Liver (tissue), 9 donors: ENCODE measurements around the gene EFCAB7. TPM values are rescaled to one million over a fixed set of nuclear protein-coding genes. Genes with fewer than 3 reads are reported as not detected.

Source experiments
- DNase-seq: peaks from one replicate; pipeline ENCODE4 v3.0.0-alpha.2; 2017; ENCODE audit warnings: low spot score
- H3K27ac ChIP-seq, 2 donors: one replicate each; pipeline ENCODE4 v1.7.0; 2013; ENCODE audit warnings: inconsistent platforms in 2 of 2, low read length in 2 of 2, control low read depth in 1 of 2, low read depth in 1 of 2, mild to moderate bottlenecking in 1 of 2
- H3K27me3 ChIP-seq, 4 donors: one replicate each; pipeline versions ENCODE4 v1.6.1 to v1.7.0; 2013; ENCODE audit warnings: low read length in 3 of 4, inconsistent platforms in 1 of 4, mild to moderate bottlenecking in 1 of 4, moderate library complexity in 1 of 4; ENCODE audit not compliant: control insufficient read depth in 4 of 4, insufficient read depth in 4 of 4
- H3K36me3 ChIP-seq, 4 donors: one replicate each; pipeline versions ENCODE4 v1.6.1 to v1.7.0; 2013; ENCODE audit warnings: low read length in 3 of 4, mild to moderate bottlenecking in 3 of 4, low read depth in 1 of 4, moderate library complexity in 1 of 4; ENCODE audit not compliant: control insufficient read depth in 4 of 4, insufficient read depth in 3 of 4
- H3K4me1 ChIP-seq, 4 donors: one replicate each; pipeline versions ENCODE4 v1.6.1 to v1.7.0; 2013; ENCODE audit warnings: low read length in 3 of 4, mild to moderate bottlenecking in 3 of 4, moderate library complexity in 1 of 4; ENCODE audit not compliant: control insufficient read depth in 4 of 4, insufficient read depth in 4 of 4
- H3K4me3 ChIP-seq, 3 donors: one replicate each; pipeline versions ENCODE4 v1.6.1 to v1.7.0; 2013; ENCODE audit warnings: low read length in 3 of 3, control low read depth in 1 of 3, low read depth in 1 of 3, mild to moderate bottlenecking in 1 of 3
- H3K9ac ChIP-seq, 2 donors: one replicate each; pipeline ENCODE4 v1.7.0; 2013; ENCODE audit warnings: low read length in 2 of 2, mild to moderate bottlenecking in 2 of 2, moderate library complexity in 2 of 2, control low read depth in 1 of 2, low read depth in 1 of 2
- H3K9me3 ChIP-seq, 4 donors: one replicate each; pipeline versions ENCODE4 v1.6.1 to v1.7.0; 2013; ENCODE audit warnings: low read length in 3 of 4; ENCODE audit not compliant: control insufficient read depth in 4 of 4
- ATF3 ChIP-seq: IDR thresholded peaks from 2 replicates; pipeline ENCODE4 v1.6.1; 2016; ENCODE audit warnings: antibody characterized with exemption
- CTCF ChIP-seq: fragments of 150-350 bp; IDR thresholded peaks from 2 replicates; pipeline ENCODE4 v1.5.1; 2017; ENCODE audit warnings: improper control_type of control experiment, low read depth, low read length; ENCODE audit not compliant: missing input control
- EGR1 ChIP-seq, 2 donors: IDR thresholded peaks; 2 replicates each; pipeline ENCODE4 v1.6.1; 2016 to 2018; ENCODE audit warnings: antibody characterized with exemption in 2 of 2, low read depth in 2 of 2
- FOXA1 ChIP-seq: IDR thresholded peaks from 2 replicates; pipeline ENCODE4 v1.6.1; 2016; ENCODE audit warnings: antibody characterized with exemption
- FOXA2 ChIP-seq: IDR thresholded peaks from 2 replicates; pipeline ENCODE4 v1.6.1; 2016; ENCODE audit warnings: antibody characterized with exemption
- GABPA ChIP-seq, 2 donors: IDR thresholded peaks in 1 of 2; conservative IDR thresholded peaks in 1 of 2; 2 replicates each; pipeline ENCODE4 v1.6.1; 2016; ENCODE audit warnings: antibody characterized with exemption in 2 of 2, mild to moderate bottlenecking in 1 of 2, moderate library complexity in 1 of 2
- HNF4A ChIP-seq, 2 donors: conservative IDR thresholded peaks; 2 replicates each; pipeline ENCODE4 v1.6.1; 2016; ENCODE audit warnings: antibody characterized with exemption in 2 of 2, mild to moderate bottlenecking in 2 of 2
- HNF4G ChIP-seq: IDR thresholded peaks from 2 replicates; pipeline ENCODE4 v1.6.1; 2016; ENCODE audit warnings: antibody characterized with exemption
- JUND ChIP-seq, 2 donors: IDR thresholded peaks; 2 replicates each; pipeline ENCODE4 v1.6.1; 2016; ENCODE audit warnings: antibody characterized with exemption in 2 of 2
- NR2F2 ChIP-seq: IDR thresholded peaks from 2 replicates; pipeline ENCODE4 v1.6.1; 2016; ENCODE audit warnings: antibody characterized with exemption
- RAD21 ChIP-seq, 2 donors: IDR thresholded peaks; 2 replicates each; pipeline ENCODE4 v1.6.1; 2016; ENCODE audit warnings: antibody characterized with exemption in 2 of 2, mild to moderate bottlenecking in 2 of 2
- REST ChIP-seq: IDR thresholded peaks from 2 replicates; pipeline ENCODE4 v1.6.1; 2016; ENCODE audit warnings: antibody characterized with exemption, mild to moderate bottlenecking
- RXRA ChIP-seq, 2 donors: IDR thresholded peaks; 2 replicates each; pipeline ENCODE4 v1.6.1; 2017 to 2018; ENCODE audit warnings: antibody characterized with exemption in 2 of 2, mild to moderate bottlenecking in 1 of 2
- SP1 ChIP-seq: IDR thresholded peaks from 2 replicates; pipeline ENCODE4 v1.6.1; 2018; ENCODE audit warnings: antibody characterized with exemption, mild to moderate bottlenecking
- TAF1 ChIP-seq: conservative IDR thresholded peaks from 2 replicates; pipeline ENCODE4 v1.6.1; 2016; ENCODE audit warnings: antibody characterized with exemption, mild to moderate bottlenecking
- YY1 ChIP-seq: IDR thresholded peaks from 2 replicates; pipeline ENCODE4 v1.6.1; 2016; ENCODE audit warnings: antibody characterized with exemption, mild to moderate bottlenecking
- ZBTB33 ChIP-seq: IDR thresholded peaks from 2 replicates; pipeline ENCODE4 v1.6.1; 2016; ENCODE audit warnings: antibody characterized with exemption
- WGBS: extraction: QIAGEN DNeasy Blood & Tissue Kit; methylation state at CpG from one replicate; pipeline ENCODE4 v1.1.7; 2013; 5-methylcytosine and 5-hydroxymethylcytosine counted together
- polyA plus RNA-seq, 2 donors: library from polyadenylated mRNA; stranded (reverse) in 1 of 2; unstranded in 1 of 2; fragments of 200-250 nt in 1 of 2; fragments of >200 nt in 1 of 2; fragmentation: Nextera tagmentation in 1 of 2; extraction: Ambion mirVana in 1 of 2; gene quantifications; one replicate each; pipeline versions ENCODE4 v1.2.1 to v1.2.3, GENCODE V29; 2013 to 2015
- total RNA-seq, 2 donors: library from RNA; depleted of rRNA; stranded (reverse); fragments of >200 nt; gene quantifications; one replicate each; pipeline ENCODE4 v1.2.3, GENCODE V29; 2014
- TF ChIP-seq, protein P1 (sequence below): IDR thresholded peaks from 2 replicates; pipeline ENCODE4 v1.6.1; 2016; ENCODE audit warnings: antibody characterized with exemption
- donor health status: healthy.
- donor health status: healthy.
- donor health status: healthy.
- donor health status: healthy.
- donor health status: healthy.

The EFCAB7 gene
- total and polyA plus RNA-seq, 4 donors: 0.70 to 2.6 (median 1.9) TPM

DNA sequence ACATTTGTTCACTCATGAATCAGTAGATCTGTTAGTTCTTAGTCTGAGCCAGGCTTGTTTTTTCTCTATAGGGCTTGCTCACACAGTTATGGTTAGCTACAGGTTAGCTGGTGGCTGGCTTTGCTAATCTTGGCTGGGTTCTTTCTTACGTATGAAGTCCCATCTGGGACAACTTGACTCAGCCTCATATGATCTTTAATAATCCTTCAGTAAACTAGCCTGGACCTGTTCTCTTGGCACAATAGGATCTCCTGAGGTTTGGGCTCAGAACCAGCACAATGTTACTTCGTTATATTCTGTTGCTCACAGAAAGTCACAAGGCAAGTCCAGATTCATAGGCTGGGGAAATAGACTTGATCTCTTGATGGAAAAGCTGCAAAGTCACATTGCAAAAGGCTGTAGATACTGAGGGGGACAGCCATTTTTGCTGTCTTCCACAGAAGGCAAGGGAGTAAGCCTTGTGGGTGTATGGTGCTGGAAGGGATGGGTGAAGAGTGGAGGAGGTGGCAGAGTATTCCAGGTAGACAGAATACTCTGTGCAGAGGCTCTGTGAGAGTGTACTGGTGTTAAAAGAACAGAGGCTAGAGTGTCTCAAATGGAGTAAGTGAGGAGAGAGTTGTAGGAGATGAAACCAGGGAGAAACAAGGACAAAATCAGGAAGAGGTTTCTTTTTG lies 24.4 kb downstream of the EFCAB7 start (continued):
- TF ChIP-seq EGR1 (IDR thresholded peaks at IDR 0.05; ENCODE audit: low read depth in 2 of 2) (no peak), RAD21 (IDR thresholded peaks at IDR 0.05) (no peak), GABPA (IDR thresholded peaks at IDR 0.05 in 1 of 2, conservative IDR thresholded peaks at IDR 0.05 in 1 of 2) (no peak), FOXA1 (no peak), HNF4G (no peak), SP1 (no peak)

DNA sequence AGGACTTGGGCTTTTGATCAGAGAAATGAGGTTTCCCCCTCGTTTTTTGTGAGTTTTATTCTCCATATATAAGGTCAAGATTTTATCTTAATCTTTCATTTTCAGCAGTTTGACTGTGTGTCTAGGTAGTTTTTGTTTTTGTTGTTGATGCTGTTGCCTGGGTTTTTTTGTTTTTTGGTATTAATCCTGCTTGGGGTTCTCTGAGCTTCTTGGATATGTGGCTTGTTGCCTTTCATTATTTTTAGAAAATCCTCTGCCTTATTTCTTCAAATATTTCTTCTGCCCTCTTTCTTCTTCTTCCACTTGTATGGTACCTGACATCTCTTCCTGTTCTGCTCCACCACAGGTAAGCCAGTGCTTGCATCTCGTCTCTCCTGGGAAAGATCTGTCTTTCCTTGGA lies 25.0 kb downstream of the EFCAB7 start:
- no peak for DNase-seq
- H3K4me3 ChIP-seq: no peak overlapping the region
- no peaks in the 10 kb centered on the region for H3K27me3 ChIP-seq
- no peaks in the 10 kb centered on the region for H3K9me3 ChIP-seq
- no peaks in the 10 kb centered on the region for H3K36me3 ChIP-seq
- no peak for TF ChIP-seq NR2F2
- TF ChIP-seq HNF4A (conservative IDR thresholded peaks at IDR 0.05): no peak
- TF ChIP-seq EGR1 (IDR thresholded peaks at IDR 0.05; ENCODE audit: low read depth in 2 of 2): no peak
- TF ChIP-seq, protein P1, sequence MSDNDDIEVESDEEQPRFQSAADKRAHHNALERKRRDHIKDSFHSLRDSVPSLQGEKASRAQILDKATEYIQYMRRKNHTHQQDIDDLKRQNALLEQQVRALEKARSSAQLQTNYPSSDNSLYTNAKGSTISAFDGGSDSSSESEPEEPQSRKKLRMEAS: no peak
- no peak for TF ChIP-seq JUND (IDR thresholded peaks at IDR 0.05)
- no peak for TF ChIP-seq TAF1
- TF ChIP-seq FOXA2: no peak
- no peak for TF ChIP-seq ATF3
- no peak overlapping the region for H3K9ac ChIP-seq
- H3K4me1 ChIP-seq: no peaks in the 10 kb centered on the region
- 90% methylated on average over 2 of the region's 2 CpGs for WGBS
- no peak overlapping the region for H3K27ac ChIP-seq

- TF ChIP-seq RAD21 (IDR thresholded peaks at IDR 0.05) (no peak), FOXA2 (no peak), CTCF (no peak), FOXA1 (no peak), YY1 (no peak), NR2F2 (no peak), EGR1 (IDR thresholded peaks at IDR 0.05; ENCODE audit: low read depth in 2 of 2) (no peak), HNF4G (no peak), RXRA (IDR thresholded peaks at IDR 0.05) (no peak), GABPA (IDR thresholded peaks at IDR 0.05 in 1 of 2, conservative IDR thresholded peaks at IDR 0.05 in 1 of 2) (no peak), ZBTB33 (no peak), REST (no peak), TAF1 (no peak), HNF4A (conservative IDR thresholded peaks at IDR 0.05) (no peak)
- TF ChIP-seq, protein P1: no peak
- H3K27ac ChIP-seq: no peak overlapping the region
- H3K27me3 ChIP-seq: no peaks in the 10 kb centered on the region
- no peaks in the 10 kb centered on the region for H3K36me3 ChIP-seq
- H3K4me1 ChIP-seq: no peaks in the 10 kb centered on the region
- no peak for DNase-seq
- no peak overlapping the region for H3K9ac ChIP-seq
- H3K4me3 ChIP-seq: no peak overlapping the region
- H3K9me3 ChIP-seq: no peaks in the 10 kb centered on the region
- WGBS: 95% methylated on average over 13 of the region's 13 CpGs
These were observed 25.6 kb downstream of the EFCAB7 start for GRCh38 chr1:63548877-63549276.
